ENCODE measurements around the gene LEMD2.
"Not testable (repeated sequence)": the region's sequence is repeated elsewhere in the genome, so short reads cannot be mapped to it uniquely, and the experiment has no call there.

LEMD2 gene

GRCh38 chr6:33788694-33789549 is at the start of gene LEMD2:
TSS of gene LEMD2 (minus strand) at chr6:33789130. CDS start at chr6:33789116, 14 bp downstream.
- DNase-seq (ENCODE audit: low spot score): peak; percentile 95

- DNase-seq (ENCODE audit: low spot score): peak; percentile 81
Observed at GRCh38 chr6:33837971-33838665, 49.2 kb upstream of the LEMD2 start.

- DNase-seq (ENCODE audit: low spot score): no peak
Observed at GRCh38 chr6:33836806-33837469, 48.0 kb upstream of the LEMD2 start.

- DNase-seq (ENCODE audit: low spot score): no peak
Observed at GRCh38 chr6:33834401-33835392, 45.8 kb upstream of the LEMD2 start.

- DNase-seq (ENCODE audit: low spot score): no peak
Observed at GRCh38 chr6:33833599-33833998, 44.7 kb upstream of the LEMD2 start.

GRCh38 chr6:33832831-33833230 is 43.9 kb upstream of the LEMD2 start:
- DNase-seq (ENCODE audit: low spot score): not testable (repeated sequence)

- DNase-seq (ENCODE audit: low spot score): not testable (repeated sequence)
Observed at GRCh38 chr6:33831725-33832124, 42.8 kb upstream of the LEMD2 start.

- DNase-seq (ENCODE audit: low spot score): no peak
Observed at GRCh38 chr6:33830635-33831240, 41.8 kb upstream of the LEMD2 start.

- no peak for DNase-seq (ENCODE audit: low spot score)
Observed at GRCh38 chr6:33828764-33829731, 40.1 kb upstream of the LEMD2 start.

- no peak for DNase-seq (ENCODE audit: low spot score)
Observed at GRCh38 chr6:33828452-33828763, 39.5 kb upstream of the LEMD2 start.

- no peak for DNase-seq (ENCODE audit: low spot score)
Observed at GRCh38 chr6:33827546-33828451, 38.9 kb upstream of the LEMD2 start.

- no peak for DNase-seq (ENCODE audit: low spot score)
Observed at GRCh38 chr6:33826537-33826936, 37.6 kb upstream of the LEMD2 start.

- DNase-seq (ENCODE audit: low spot score): no peak
Observed at GRCh38 chr6:33824461-33825154, 35.7 kb upstream of the LEMD2 start.

- DNase-seq (ENCODE audit: low spot score): no peak
Observed at GRCh38 chr6:33823806-33824205, 34.9 kb upstream of the LEMD2 start.

- peak; percentile 37 for DNase-seq (ENCODE audit: low spot score)
Observed at GRCh38 chr6:33822575-33823395, 33.9 kb upstream of the LEMD2 start.

GRCh38 chr6:33820784-33821520 is 32.0 kb upstream of the LEMD2 start:
- DNase-seq (ENCODE audit: low spot score): no peak

- peak; percentile 38 for DNase-seq (ENCODE audit: low spot score)
Observed at GRCh38 chr6:33820243-33820642, 31.3 kb upstream of the LEMD2 start.
